K562 (cell line): Measurements from ENCODE around the gene INHA. TPM values are rescaled to one million over a fixed set of nuclear protein-coding genes. Genes with fewer than 3 reads are reported as not detected.
A peak's percentile ranks its signal among the peaks of the same experiment; 100 is the strongest.

Experiments used
- DPF2 ChIP-seq: fragments of 450-650 bp; IDR thresholded peaks from 2 replicates; pipeline ENCODE4 v1.6.1; 2016
- EWSR1 ChIP-seq: fragments of 450-650 bp; IDR thresholded peaks from 2 replicates; pipeline ENCODE4 v1.6.1; 2018; ENCODE audit warnings: borderline replicate concordance, mild to moderate bottlenecking, low read depth, moderate library complexity; ENCODE audit not compliant: partially characterized antibody
- FOXM1 ChIP-seq, 2 experiments: fragments of 450-650 bp in 1 of 2; sonication (generic) in 1 of 2; formaldehyde crosslinking in 1 of 2; IDR thresholded peaks; 2 replicates each; pipeline versions ENCODE4 v1.6.1 to v1.9.0; 2017 to 2022; ENCODE audit warnings: low read depth in 2 of 2, mild to moderate bottlenecking in 2 of 2, missing genetic modification reagents in 1 of 2, moderate library complexity in 1 of 2
- GTF2F1 ChIP-seq: IDR thresholded peaks from 2 replicates; pipeline ENCODE4 v1.6.1; 2011; ENCODE audit warnings: low read depth, low read length, improper control_type of control experiment
- HCFC1 ChIP-seq: IDR thresholded peaks from 2 replicates; pipeline ENCODE4 v1.6.1; 2012; ENCODE audit warnings: low read depth, low read length, improper control_type of control experiment
- HNRNPK ChIP-seq: fragments of 200-400 bp; formaldehyde crosslinking; IDR thresholded peaks from one replicate; pipeline ENCODE4 v1.6.1; 2018; ENCODE audit warnings: mild to moderate bottlenecking, low read depth, low read length; ENCODE audit not compliant: poor library complexity, severe bottlenecking
- IFI16 ChIP-seq: fragments of 250-450 bp; sonication (Bioruptor Pico); IDR thresholded peaks from 2 replicates; pipeline ENCODE4 v2.1.2; 2022; ENCODE audit warnings: mild to moderate bottlenecking, inconsistent platforms
- MEIS2 ChIP-seq: fragments of 450-650 bp; IDR thresholded peaks from 2 replicates; pipeline ENCODE4 v1.6.1; 2014; ENCODE audit warnings: mild to moderate bottlenecking; ENCODE audit not compliant: partially characterized antibody
- RBM15 ChIP-seq: fragments of 200-400 bp; formaldehyde crosslinking; IDR thresholded peaks from 2 replicates; pipeline ENCODE4 v1.6.1; 2018; ENCODE audit warnings: mild to moderate bottlenecking, low read length, moderate library complexity; ENCODE audit not compliant: insufficient read depth
- RFX1 ChIP-seq: fragments of 450-650 bp; IDR thresholded peaks from 2 replicates; pipeline ENCODE4 v1.6.1; 2016; ENCODE audit warnings: mild to moderate bottlenecking, moderate library complexity
- TEAD1 ChIP-seq, 2 experiments: fragments of 450-650 bp in 1 of 2; sonication (generic) in 1 of 2; formaldehyde crosslinking; IDR thresholded peaks; 2 replicates each; pipeline versions ENCODE4 v1.4.0 to v1.8.0; 2020 to 2022; ENCODE audit warnings: mild to moderate bottlenecking in 2 of 2, missing genetic modification reagents in 1 of 2
- ZNF133 ChIP-seq: fragments of 250-450 bp; sonication (Bioruptor Pico); IDR thresholded peaks from 2 replicates; pipeline ENCODE4 v1.4.0; 2020; ENCODE audit warnings: mild to moderate bottlenecking
- polyA plus RNA-seq, 8 experiments: library from polyadenylated mRNA; depleted of rRNA in 4 of 8; stranded (reverse) in 5 of 8; unstranded in 3 of 8; fragments of >200 nt; fragmentation: Nextera tagmentation in 2 of 8; fragmentation: Illumina TruSeq in 1 of 8; extraction: Ambion mirVana in 2 of 8; extraction: Trizol in 1 of 8; gene quantifications; 2 replicates each; pipeline versions ENCODE4 v1.2.1 to v1.2.3, GENCODE V29; 2011 to 2014; ENCODE audit warnings: inconsistent platforms in 1 of 8, missing spikeins in 1 of 8
- total RNA-seq, 7 experiments: library from RNA; depleted of rRNA in 6 of 7; stranded (reverse); fragments of >200 nt in 6 of 7; fragmentation: Illumina TruSeq in 2 of 7; extraction: Trizol in 2 of 7; gene quantifications; 2 replicates each; pipeline versions ENCODE4 v1.2.1 to v1.2.3, GENCODE V29; 2011 to 2021; ENCODE audit warnings: low replicate concordance in 1 of 7
- TF ChIP-seq, protein P1 (sequence below): sonication (generic); formaldehyde crosslinking; IDR thresholded peaks from 2 replicates; pipeline ENCODE4 v1.8.0; 2023; ENCODE audit warnings: mild to moderate bottlenecking, missing genetic modification reagents
- TF ChIP-seq, protein P2 (sequence below): fragments of 250-450 bp; sonication (Bioruptor Pico); IDR thresholded peaks from 2 replicates; pipeline ENCODE4 v1.6.1; 2021; ENCODE audit warnings: mild to moderate bottlenecking
- TF ChIP-seq, protein P3 (sequence below): sonication (generic); formaldehyde crosslinking; IDR thresholded peaks from 2 replicates; pipeline ENCODE4 v1.8.0; 2022; ENCODE audit warnings: missing genetic modification reagents, mild to moderate bottlenecking, borderline replicate concordance
- TF ChIP-seq, protein P4 (sequence below), 2 experiments: fragments of 450-650 bp; formaldehyde crosslinking in 1 of 2; IDR thresholded peaks; 2 replicates each; pipeline versions ENCODE4 v1.4.0 to v1.6.1; 2014 to 2020; ENCODE audit warnings: mild to moderate bottlenecking in 2 of 2, borderline replicate concordance in 1 of 2, low read depth in 1 of 2

The INHA gene
- total and polyA plus RNA-seq, 9 of the 15 experiments (the other 6 are each of a cell fraction or from before 2014, with no cell fraction given), result 0.07 to 1.9 (median 0.40) TPM

DNA sequence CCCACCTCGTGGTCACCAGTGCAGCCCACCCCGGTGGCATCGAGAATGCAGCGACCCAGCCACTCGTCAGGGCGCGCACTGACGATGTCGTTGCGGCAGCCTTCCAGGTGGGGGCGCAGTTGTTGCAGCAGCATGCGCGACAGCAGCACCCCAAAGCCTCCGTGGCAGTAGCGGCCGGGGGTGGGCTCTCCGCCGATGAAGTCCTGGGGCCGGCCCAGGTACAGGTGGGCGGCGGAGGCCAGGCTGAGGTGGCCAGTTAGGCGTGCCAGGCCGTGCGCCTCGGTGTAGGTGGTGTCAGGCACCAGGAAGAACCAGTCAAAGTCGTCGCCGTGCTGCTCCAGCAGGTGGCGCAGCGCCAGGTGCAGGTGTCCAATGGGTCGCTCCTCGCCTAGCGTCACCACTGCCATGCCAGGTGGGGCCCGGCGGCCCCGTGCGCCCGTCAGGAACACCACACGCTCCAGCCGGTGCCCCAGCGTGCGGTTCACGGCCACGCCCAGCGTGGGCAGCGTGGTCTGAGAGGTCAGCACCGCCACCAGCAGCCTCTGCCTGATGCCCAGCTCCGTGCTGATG, 30.4 kb upstream of the INHA start (continued):
- TF ChIP-seq, protein P1, sequence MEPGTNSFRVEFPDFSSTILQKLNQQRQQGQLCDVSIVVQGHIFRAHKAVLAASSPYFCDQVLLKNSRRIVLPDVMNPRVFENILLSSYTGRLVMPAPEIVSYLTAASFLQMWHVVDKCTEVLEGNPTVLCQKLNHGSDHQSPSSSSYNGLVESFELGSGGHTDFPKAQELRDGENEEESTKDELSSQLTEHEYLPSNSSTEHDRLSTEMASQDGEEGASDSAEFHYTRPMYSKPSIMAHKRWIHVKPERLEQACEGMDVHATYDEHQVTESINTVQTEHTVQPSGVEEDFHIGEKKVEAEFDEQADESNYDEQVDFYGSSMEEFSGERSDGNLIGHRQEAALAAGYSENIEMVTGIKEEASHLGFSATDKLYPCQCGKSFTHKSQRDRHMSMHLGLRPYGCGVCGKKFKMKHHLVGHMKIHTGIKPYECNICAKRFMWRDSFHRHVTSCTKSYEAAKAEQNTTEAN (CRISPR knock-in tag), result 0 out of 2 replicates have a peak, but pooled peaks have one; percentile 45
- peak; percentile 9 for TF ChIP-seq MEIS2
- TF ChIP-seq, protein P2, sequence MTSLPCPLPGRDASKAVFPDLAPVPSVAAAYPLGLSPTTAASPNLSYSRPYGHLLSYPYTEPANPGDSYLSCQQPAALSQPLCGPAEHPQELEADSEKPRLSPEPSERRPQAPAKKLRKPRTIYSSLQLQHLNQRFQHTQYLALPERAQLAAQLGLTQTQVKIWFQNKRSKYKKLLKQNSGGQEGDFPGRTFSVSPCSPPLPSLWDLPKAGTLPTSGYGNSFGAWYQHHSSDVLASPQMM (CRISPR knock-in tag), result no peak
- 0 out of 4 replicates have a peak, but pooled peaks of 1 of the 2 experiments have one; percentile 33 for TF ChIP-seq TEAD1 (CRISPR knock-in tag; IDR thresholded peaks at IDR 0.05)
- no peak for TF ChIP-seq IFI16
- no peak for TF ChIP-seq DPF2
- no peak for TF ChIP-seq RBM15
- no peak for TF ChIP-seq FOXM1 (IDR thresholded peaks at IDR 0.05; ENCODE audit: low read depth)
- TF ChIP-seq FOXM1 (CRISPR knock-in tag; IDR thresholded peaks at IDR 0.05; ENCODE audit: low read depth), result peak; percentile 64; the same call in 1 of the 2 replicates
- TF ChIP-seq, protein P3, sequence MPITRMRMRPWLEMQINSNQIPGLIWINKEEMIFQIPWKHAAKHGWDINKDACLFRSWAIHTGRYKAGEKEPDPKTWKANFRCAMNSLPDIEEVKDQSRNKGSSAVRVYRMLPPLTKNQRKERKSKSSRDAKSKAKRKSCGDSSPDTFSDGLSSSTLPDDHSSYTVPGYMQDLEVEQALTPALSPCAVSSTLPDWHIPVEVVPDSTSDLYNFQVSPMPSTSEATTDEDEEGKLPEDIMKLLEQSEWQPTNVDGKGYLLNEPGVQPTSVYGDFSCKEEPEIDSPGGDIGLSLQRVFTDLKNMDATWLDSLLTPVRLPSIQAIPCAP (CRISPR knock-in tag), result peak; percentile 25; the same call in 1 of the 2 replicates
- TF ChIP-seq ZNF133 (CRISPR knock-in tag), result no peak
- no peak for TF ChIP-seq GTF2F1
- no peak for TF ChIP-seq RFX1
- TF ChIP-seq, protein P4, sequence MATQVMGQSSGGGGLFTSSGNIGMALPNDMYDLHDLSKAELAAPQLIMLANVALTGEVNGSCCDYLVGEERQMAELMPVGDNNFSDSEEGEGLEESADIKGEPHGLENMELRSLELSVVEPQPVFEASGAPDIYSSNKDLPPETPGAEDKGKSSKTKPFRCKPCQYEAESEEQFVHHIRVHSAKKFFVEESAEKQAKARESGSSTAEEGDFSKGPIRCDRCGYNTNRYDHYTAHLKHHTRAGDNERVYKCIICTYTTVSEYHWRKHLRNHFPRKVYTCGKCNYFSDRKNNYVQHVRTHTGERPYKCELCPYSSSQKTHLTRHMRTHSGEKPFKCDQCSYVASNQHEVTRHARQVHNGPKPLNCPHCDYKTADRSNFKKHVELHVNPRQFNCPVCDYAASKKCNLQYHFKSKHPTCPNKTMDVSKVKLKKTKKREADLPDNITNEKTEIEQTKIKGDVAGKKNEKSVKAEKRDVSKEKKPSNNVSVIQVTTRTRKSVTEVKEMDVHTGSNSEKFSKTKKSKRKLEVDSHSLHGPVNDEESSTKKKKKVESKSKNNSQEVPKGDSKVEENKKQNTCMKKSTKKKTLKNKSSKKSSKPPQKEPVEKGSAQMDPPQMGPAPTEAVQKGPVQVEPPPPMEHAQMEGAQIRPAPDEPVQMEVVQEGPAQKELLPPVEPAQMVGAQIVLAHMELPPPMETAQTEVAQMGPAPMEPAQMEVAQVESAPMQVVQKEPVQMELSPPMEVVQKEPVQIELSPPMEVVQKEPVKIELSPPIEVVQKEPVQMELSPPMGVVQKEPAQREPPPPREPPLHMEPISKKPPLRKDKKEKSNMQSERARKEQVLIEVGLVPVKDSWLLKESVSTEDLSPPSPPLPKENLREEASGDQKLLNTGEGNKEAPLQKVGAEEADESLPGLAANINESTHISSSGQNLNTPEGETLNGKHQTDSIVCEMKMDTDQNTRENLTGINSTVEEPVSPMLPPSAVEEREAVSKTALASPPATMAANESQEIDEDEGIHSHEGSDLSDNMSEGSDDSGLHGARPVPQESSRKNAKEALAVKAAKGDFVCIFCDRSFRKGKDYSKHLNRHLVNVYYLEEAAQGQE (IDR thresholded peaks at IDR 0.05; ENCODE audit: borderline replicate concordance), result peak; percentile 89
- TF ChIP-seq, protein P4 (CRISPR knock-in tag; IDR thresholded peaks at IDR 0.05; ENCODE audit: low read depth), result peak; percentile 84
- TF ChIP-seq HNRNPK, result no peak
- TF ChIP-seq EWSR1, result no peak
- TF ChIP-seq HCFC1, result 0 out of 2 replicates have a peak, but pooled peaks have one; percentile 32
